Measurements from ENCODE around the gene BCL2L1.
A peak's percentile ranks its signal among the peaks of the same experiment; 100 is the strongest.
"Not testable (repeated sequence)": the region's sequence is repeated elsewhere in the genome, so short reads cannot be mapped to it uniquely, and the experiment has no call there.

Gene BCL2L1

DNA sequence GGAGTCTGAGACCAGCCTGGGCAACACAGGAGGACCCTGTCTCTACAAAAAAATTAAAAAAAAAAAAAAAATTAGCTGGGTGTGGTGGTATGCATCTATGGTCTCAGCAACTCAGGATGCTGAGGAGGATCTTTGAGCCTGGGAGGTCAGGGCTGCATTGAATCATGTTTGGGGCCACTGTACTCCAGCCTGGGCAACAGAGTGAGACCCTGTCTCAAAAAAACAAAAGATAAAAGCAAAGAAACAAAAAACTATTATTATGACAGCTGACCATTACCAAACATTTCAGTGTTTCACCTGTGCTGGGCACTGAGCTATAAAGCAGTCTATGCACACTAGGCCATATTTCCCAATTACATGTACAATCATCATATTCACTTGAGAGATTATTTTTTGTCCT lies 49.2 kb downstream of the BCL2L1 start:
- no peak for DNase-seq
- TF ChIP-seq, protein P1, sequence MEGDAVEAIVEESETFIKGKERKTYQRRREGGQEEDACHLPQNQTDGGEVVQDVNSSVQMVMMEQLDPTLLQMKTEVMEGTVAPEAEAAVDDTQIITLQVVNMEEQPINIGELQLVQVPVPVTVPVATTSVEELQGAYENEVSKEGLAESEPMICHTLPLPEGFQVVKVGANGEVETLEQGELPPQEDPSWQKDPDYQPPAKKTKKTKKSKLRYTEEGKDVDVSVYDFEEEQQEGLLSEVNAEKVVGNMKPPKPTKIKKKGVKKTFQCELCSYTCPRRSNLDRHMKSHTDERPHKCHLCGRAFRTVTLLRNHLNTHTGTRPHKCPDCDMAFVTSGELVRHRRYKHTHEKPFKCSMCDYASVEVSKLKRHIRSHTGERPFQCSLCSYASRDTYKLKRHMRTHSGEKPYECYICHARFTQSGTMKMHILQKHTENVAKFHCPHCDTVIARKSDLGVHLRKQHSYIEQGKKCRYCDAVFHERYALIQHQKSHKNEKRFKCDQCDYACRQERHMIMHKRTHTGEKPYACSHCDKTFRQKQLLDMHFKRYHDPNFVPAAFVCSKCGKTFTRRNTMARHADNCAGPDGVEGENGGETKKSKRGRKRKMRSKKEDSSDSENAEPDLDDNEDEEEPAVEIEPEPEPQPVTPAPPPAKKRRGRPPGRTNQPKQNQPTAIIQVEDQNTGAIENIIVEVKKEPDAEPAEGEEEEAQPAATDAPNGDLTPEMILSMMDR (IDR thresholded peaks at IDR 0.05; ENCODE audit: low read depth, low read length, missing control alignments) = no peak
- Histone ChIP-seq H3K36me3 (replicated peaks) (peaks cover 6% of the 10 kb centered on the region), H3K27me3 (replicated peaks) (no peaks in the 10 kb centered on the region), H3K27ac (no peak overlapping the region), H3K4me3 (ENCODE audit: low read depth, low read length) (no peak overlapping the region)
- in situ Hi-C loops (cut with HindIII; ENCODE audit: low pct_ligation_motif_present, low sequenced_read_pairs) = no loop called here

DNA sequence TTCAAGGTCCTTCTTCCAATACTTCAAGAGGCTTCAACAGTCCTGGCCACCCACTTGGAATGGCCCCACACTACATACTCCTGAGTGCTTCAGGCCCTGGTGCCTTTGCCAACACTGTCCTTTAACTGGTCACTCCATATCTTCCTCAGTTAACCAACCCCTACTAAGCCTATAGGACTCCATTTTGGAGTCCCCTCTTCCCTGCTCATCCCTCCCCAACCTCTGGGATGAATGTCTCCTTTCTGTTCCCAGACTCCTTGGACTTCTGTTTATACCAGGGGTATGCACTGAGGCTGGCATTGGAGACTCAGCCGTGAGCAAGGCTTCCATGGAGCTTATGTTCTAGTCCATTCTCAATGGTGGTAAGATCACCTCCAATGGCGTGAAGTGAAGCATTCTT lies 51.3 kb downstream of the BCL2L1 start:
- in situ Hi-C loops (cut with HindIII; ENCODE audit: low pct_ligation_motif_present, low sequenced_read_pairs) = no loop called here
- H3K4me3 ChIP-seq (ENCODE audit: low read depth, low read length) = no peak overlapping the region
- TF ChIP-seq, protein P1 (IDR thresholded peaks at IDR 0.05; ENCODE audit: low read depth, low read length, missing control alignments) = no peak
- H3K36me3 ChIP-seq (replicated peaks) = peaks cover 2% of the 10 kb centered on the region
- no peak for DNase-seq
- no peaks in the 10 kb centered on the region for H3K27me3 ChIP-seq (replicated peaks)
- no peak overlapping the region for H3K27ac ChIP-seq

DNA sequence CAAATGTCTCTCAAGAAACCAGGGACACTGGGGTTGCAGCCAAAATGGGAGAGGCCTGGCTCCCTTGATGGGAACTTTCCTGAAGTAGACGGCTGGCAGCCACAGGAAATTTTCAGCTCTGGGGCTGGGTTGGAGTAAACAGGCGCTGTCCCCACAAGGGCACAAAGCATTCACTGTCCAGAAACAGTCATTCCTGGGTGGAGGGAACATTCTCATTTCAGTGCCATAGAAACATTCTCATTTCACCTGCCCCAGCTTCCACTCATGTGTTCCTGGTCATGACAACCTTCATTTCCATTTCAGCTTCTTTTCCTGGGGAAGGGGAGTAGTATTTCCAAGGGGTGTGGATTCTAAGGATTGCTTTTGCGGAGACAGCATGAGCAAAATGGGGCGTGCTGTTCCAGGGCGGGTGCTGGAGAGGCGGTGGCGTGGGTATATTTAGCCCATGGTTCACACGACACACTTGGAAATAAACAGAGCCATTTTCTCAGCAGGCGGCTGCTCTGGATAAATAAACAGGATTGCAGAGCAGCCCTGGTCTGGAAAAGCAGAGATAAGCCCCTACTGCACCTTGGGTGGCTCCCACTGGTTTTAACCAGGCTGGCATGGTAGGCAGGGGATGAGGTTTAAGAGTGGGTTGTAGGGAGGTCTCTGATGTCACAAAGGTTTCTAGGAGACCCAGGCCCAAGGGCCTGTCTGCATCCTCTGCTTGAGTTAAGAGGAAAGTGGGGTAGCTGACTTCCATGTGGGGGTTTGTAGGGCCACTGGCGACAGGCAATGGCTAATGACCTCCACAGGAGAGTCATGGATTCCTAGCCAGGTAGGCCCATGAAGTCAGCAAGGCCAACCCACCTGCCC lies 52.1 kb downstream of the BCL2L1 start:
- H3K27ac ChIP-seq = no peak overlapping the region
- TF ChIP-seq, protein P1 (IDR thresholded peaks at IDR 0.05; ENCODE audit: low read depth, low read length, missing control alignments) = no peak

GRCh38 chr20:31669876-31670275 lies 52.8 kb downstream of the BCL2L1 start:
- H3K27ac ChIP-seq = no peak overlapping the region
- no peaks in the 10 kb centered on the region for H3K27me3 ChIP-seq (replicated peaks)
- DNase-seq = no peak
- in situ Hi-C loops (cut with HindIII; ENCODE audit: low pct_ligation_motif_present, low sequenced_read_pairs) = no loop called here
- H3K4me3 ChIP-seq (ENCODE audit: low read depth, low read length) = no peak overlapping the region
- TF ChIP-seq, protein P1 (IDR thresholded peaks at IDR 0.05; ENCODE audit: low read depth, low read length, missing control alignments) = no peak
- H3K36me3 ChIP-seq (replicated peaks) = peaks cover 14% of the 10 kb centered on the region

More for the DNA sequence above, 52.1 kb downstream of the BCL2L1 start:
- Histone ChIP-seq H3K36me3 (replicated peaks) (peaks cover 7% of the 10 kb centered on the region), H3K27me3 (replicated peaks) (no peaks in the 10 kb centered on the region), H3K4me3 (ENCODE audit: low read depth, low read length) (no peak overlapping the region)
- in situ Hi-C loops (cut with HindIII; ENCODE audit: low pct_ligation_motif_present, low sequenced_read_pairs) = no loop called here
- DNase-seq = peak; percentile 19

DNA sequence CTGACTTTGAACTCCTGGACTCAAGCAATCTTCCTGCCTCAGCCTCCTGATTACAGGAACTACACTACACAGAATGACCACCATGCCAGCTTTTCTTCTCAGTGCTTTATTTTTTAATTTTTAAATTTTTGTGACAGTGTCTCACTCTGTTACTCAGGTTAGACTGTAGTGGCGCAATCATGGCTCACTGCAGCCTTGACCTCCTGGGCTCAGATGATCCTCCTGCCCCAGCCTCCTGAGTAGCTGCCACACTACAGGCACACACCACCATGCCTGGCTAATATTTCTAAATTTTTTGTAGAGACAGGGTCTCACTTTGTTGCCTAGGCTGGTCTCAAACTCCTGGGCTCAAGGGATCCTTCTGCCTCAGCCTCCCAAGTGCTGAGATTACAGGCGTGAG lies 53.7 kb downstream of the BCL2L1 start:
- H3K27ac ChIP-seq; H3K4me3 ChIP-seq (ENCODE audit: low read depth, low read length); DNase-seq; H3K27me3 ChIP-seq (replicated peaks); in situ Hi-C loops (cut with HindIII; ENCODE audit: low pct_ligation_motif_present, low sequenced_read_pairs): not testable (repeated sequence)
- peaks cover 21% of the 10 kb centered on the region for H3K36me3 ChIP-seq (replicated peaks)

GRCh38 chr20:31667315-31668285 lies 55.1 kb downstream of the BCL2L1 start:
- TF ChIP-seq, protein P1 (IDR thresholded peaks at IDR 0.05; ENCODE audit: low read depth, low read length, missing control alignments) = no peak
- DNase-seq = no peak
- Histone ChIP-seq H3K27ac (no peak overlapping the region), H3K4me3 (ENCODE audit: low read depth, low read length) (no peak overlapping the region), H3K27me3 (replicated peaks) (no peaks in the 10 kb centered on the region), H3K36me3 (replicated peaks) (peaks cover 25% of the 10 kb centered on the region)
- in situ Hi-C loops (cut with HindIII; ENCODE audit: low pct_ligation_motif_present, low sequenced_read_pairs) = no loop called here

Measured in brain microvascular endothelial cell (primary cell).